Liver (tissue), 9 donors: ENCODE results near the gene BCAR3. TPM values are rescaled to one million over a fixed set of nuclear protein-coding genes. Genes with fewer than 3 reads are reported as not detected.

Source experiments
- DNase-seq: peaks from one replicate; pipeline ENCODE4 v3.0.0-alpha.2; 2017; ENCODE audit warnings: low spot score
- H3K27ac ChIP-seq, 2 donors: one replicate each; pipeline ENCODE4 v1.7.0; 2013; ENCODE audit warnings: inconsistent platforms in 2 of 2, low read length in 2 of 2, control low read depth in 1 of 2, low read depth in 1 of 2, mild to moderate bottlenecking in 1 of 2
- H3K27me3 ChIP-seq, 4 donors: one replicate each; pipeline versions ENCODE4 v1.6.1 to v1.7.0; 2013; ENCODE audit warnings: low read length in 3 of 4, inconsistent platforms in 1 of 4, mild to moderate bottlenecking in 1 of 4, moderate library complexity in 1 of 4; ENCODE audit not compliant: control insufficient read depth in 4 of 4, insufficient read depth in 4 of 4
- H3K36me3 ChIP-seq, 4 donors: one replicate each; pipeline versions ENCODE4 v1.6.1 to v1.7.0; 2013; ENCODE audit warnings: low read length in 3 of 4, mild to moderate bottlenecking in 3 of 4, low read depth in 1 of 4, moderate library complexity in 1 of 4; ENCODE audit not compliant: control insufficient read depth in 4 of 4, insufficient read depth in 3 of 4
- H3K4me1 ChIP-seq, 4 donors: one replicate each; pipeline versions ENCODE4 v1.6.1 to v1.7.0; 2013; ENCODE audit warnings: low read length in 3 of 4, mild to moderate bottlenecking in 3 of 4, moderate library complexity in 1 of 4; ENCODE audit not compliant: control insufficient read depth in 4 of 4, insufficient read depth in 4 of 4
- H3K4me3 ChIP-seq, 3 donors: one replicate each; pipeline versions ENCODE4 v1.6.1 to v1.7.0; 2013; ENCODE audit warnings: low read length in 3 of 3, control low read depth in 1 of 3, low read depth in 1 of 3, mild to moderate bottlenecking in 1 of 3
- H3K9ac ChIP-seq, 2 donors: one replicate each; pipeline ENCODE4 v1.7.0; 2013; ENCODE audit warnings: low read length in 2 of 2, mild to moderate bottlenecking in 2 of 2, moderate library complexity in 2 of 2, control low read depth in 1 of 2, low read depth in 1 of 2
- H3K9me3 ChIP-seq, 4 donors: one replicate each; pipeline versions ENCODE4 v1.6.1 to v1.7.0; 2013; ENCODE audit warnings: low read length in 3 of 4; ENCODE audit not compliant: control insufficient read depth in 4 of 4
- EGR1 ChIP-seq, 2 donors: IDR thresholded peaks; 2 replicates each; pipeline ENCODE4 v1.6.1; 2016 to 2018; ENCODE audit warnings: antibody characterized with exemption in 2 of 2, low read depth in 2 of 2
- FOXA1 ChIP-seq: IDR thresholded peaks from 2 replicates; pipeline ENCODE4 v1.6.1; 2016; ENCODE audit warnings: antibody characterized with exemption
- FOXA2 ChIP-seq: IDR thresholded peaks from 2 replicates; pipeline ENCODE4 v1.6.1; 2016; ENCODE audit warnings: antibody characterized with exemption
- HNF4G ChIP-seq: IDR thresholded peaks from 2 replicates; pipeline ENCODE4 v1.6.1; 2016; ENCODE audit warnings: antibody characterized with exemption
- JUND ChIP-seq, 2 donors: IDR thresholded peaks; 2 replicates each; pipeline ENCODE4 v1.6.1; 2016; ENCODE audit warnings: antibody characterized with exemption in 2 of 2
- MAX ChIP-seq: IDR thresholded peaks from 2 replicates; pipeline ENCODE4 v1.6.1; 2016; ENCODE audit warnings: antibody characterized with exemption
- NR2F2 ChIP-seq: IDR thresholded peaks from 2 replicates; pipeline ENCODE4 v1.6.1; 2016; ENCODE audit warnings: antibody characterized with exemption
- RAD21 ChIP-seq, 2 donors: IDR thresholded peaks; 2 replicates each; pipeline ENCODE4 v1.6.1; 2016; ENCODE audit warnings: antibody characterized with exemption in 2 of 2, mild to moderate bottlenecking in 2 of 2
- REST ChIP-seq: IDR thresholded peaks from 2 replicates; pipeline ENCODE4 v1.6.1; 2016; ENCODE audit warnings: antibody characterized with exemption, mild to moderate bottlenecking
- RXRA ChIP-seq, 2 donors: IDR thresholded peaks; 2 replicates each; pipeline ENCODE4 v1.6.1; 2017 to 2018; ENCODE audit warnings: antibody characterized with exemption in 2 of 2, mild to moderate bottlenecking in 1 of 2
- SP1 ChIP-seq: IDR thresholded peaks from 2 replicates; pipeline ENCODE4 v1.6.1; 2018; ENCODE audit warnings: antibody characterized with exemption, mild to moderate bottlenecking
- TAF1 ChIP-seq: conservative IDR thresholded peaks from 2 replicates; pipeline ENCODE4 v1.6.1; 2016; ENCODE audit warnings: antibody characterized with exemption, mild to moderate bottlenecking
- YY1 ChIP-seq: IDR thresholded peaks from 2 replicates; pipeline ENCODE4 v1.6.1; 2016; ENCODE audit warnings: antibody characterized with exemption, mild to moderate bottlenecking
- WGBS: extraction: QIAGEN DNeasy Blood & Tissue Kit; methylation state at CpG from one replicate; pipeline ENCODE4 v1.1.7; 2013; 5-methylcytosine and 5-hydroxymethylcytosine counted together
- polyA plus RNA-seq, 2 donors: library from polyadenylated mRNA; stranded (reverse) in 1 of 2; unstranded in 1 of 2; fragments of 200-250 nt in 1 of 2; fragments of >200 nt in 1 of 2; fragmentation: Nextera tagmentation in 1 of 2; extraction: Ambion mirVana in 1 of 2; gene quantifications; one replicate each; pipeline versions ENCODE4 v1.2.1 to v1.2.3, GENCODE V29; 2013 to 2015
- total RNA-seq, 2 donors: library from RNA; depleted of rRNA; stranded (reverse); fragments of >200 nt; gene quantifications; one replicate each; pipeline ENCODE4 v1.2.3, GENCODE V29; 2014
- TF ChIP-seq, protein P1 (sequence below): IDR thresholded peaks from 2 replicates; pipeline ENCODE4 v1.6.1; 2016; ENCODE audit warnings: antibody characterized with exemption
- TF ChIP-seq, protein P2 (sequence below): fragments of 150-350 bp; IDR thresholded peaks from 2 replicates; pipeline ENCODE4 v1.5.1; 2017; ENCODE audit warnings: improper control_type of control experiment, low read depth, low read length; ENCODE audit not compliant: missing input control
- TF ChIP-seq, protein P3 (sequence below): IDR thresholded peaks from 2 replicates; pipeline ENCODE4 v1.6.1; 2016; ENCODE audit warnings: antibody characterized with exemption
- donor health status: healthy.
- donor health status: healthy.
- donor health status: healthy.
- donor health status: healthy.
- donor health status: healthy.

Gene BCAR3
- total and polyA plus RNA-seq, 4 donors: 2.8 to 10.3 (median 7.7) TPM

DNA sequence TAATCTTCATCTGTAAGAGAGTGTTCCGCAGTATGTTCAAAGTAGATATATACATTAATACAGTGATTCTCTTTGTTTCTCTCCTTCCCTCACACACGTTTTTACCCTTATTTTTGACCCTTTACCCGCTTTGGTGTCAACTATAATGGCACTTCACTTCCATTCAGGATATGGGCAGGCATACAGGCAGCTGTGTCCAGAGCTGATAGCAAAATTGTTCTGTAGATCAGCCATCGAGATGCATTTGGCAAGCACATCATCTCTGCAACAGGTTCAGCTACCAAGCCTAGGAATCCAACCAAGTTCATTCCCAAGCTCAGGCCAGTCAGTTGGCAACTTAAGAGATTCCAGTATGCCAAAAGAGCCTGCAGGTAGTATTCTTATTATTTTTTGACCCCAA is 158.9 kb downstream of the BCAR3 start:
- no peaks in the 10 kb centered on the region for H3K36me3 ChIP-seq
- no peaks in the 10 kb centered on the region for H3K9me3 ChIP-seq
- 90% methylated on average over 4 of the region's 4 CpGs for WGBS
- H3K9ac ChIP-seq: no peak overlapping the region
- H3K4me1 ChIP-seq: no peaks in the 10 kb centered on the region
- DNase-seq: no peak
- TF ChIP-seq REST (no peak), FOXA2 (no peak), RAD21 (IDR thresholded peaks at IDR 0.05) (no peak), RXRA (IDR thresholded peaks at IDR 0.05) (no peak), YY1 (no peak), NR2F2 (no peak), MAX (no peak), TAF1 (no peak), JUND (IDR thresholded peaks at IDR 0.05) (no peak), EGR1 (IDR thresholded peaks at IDR 0.05; ENCODE audit: low read depth in 2 of 2) (no peak), FOXA1 (no peak), HNF4G (no peak), SP1 (no peak)
- TF ChIP-seq, protein P1, sequence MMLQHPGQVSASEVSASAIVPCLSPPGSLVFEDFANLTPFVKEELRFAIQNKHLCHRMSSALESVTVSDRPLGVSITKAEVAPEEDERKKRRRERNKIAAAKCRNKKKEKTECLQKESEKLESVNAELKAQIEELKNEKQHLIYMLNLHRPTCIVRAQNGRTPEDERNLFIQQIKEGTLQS: no peak
- TF ChIP-seq, protein P2, sequence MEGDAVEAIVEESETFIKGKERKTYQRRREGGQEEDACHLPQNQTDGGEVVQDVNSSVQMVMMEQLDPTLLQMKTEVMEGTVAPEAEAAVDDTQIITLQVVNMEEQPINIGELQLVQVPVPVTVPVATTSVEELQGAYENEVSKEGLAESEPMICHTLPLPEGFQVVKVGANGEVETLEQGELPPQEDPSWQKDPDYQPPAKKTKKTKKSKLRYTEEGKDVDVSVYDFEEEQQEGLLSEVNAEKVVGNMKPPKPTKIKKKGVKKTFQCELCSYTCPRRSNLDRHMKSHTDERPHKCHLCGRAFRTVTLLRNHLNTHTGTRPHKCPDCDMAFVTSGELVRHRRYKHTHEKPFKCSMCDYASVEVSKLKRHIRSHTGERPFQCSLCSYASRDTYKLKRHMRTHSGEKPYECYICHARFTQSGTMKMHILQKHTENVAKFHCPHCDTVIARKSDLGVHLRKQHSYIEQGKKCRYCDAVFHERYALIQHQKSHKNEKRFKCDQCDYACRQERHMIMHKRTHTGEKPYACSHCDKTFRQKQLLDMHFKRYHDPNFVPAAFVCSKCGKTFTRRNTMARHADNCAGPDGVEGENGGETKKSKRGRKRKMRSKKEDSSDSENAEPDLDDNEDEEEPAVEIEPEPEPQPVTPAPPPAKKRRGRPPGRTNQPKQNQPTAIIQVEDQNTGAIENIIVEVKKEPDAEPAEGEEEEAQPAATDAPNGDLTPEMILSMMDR: no peak
- TF ChIP-seq, protein P3, sequence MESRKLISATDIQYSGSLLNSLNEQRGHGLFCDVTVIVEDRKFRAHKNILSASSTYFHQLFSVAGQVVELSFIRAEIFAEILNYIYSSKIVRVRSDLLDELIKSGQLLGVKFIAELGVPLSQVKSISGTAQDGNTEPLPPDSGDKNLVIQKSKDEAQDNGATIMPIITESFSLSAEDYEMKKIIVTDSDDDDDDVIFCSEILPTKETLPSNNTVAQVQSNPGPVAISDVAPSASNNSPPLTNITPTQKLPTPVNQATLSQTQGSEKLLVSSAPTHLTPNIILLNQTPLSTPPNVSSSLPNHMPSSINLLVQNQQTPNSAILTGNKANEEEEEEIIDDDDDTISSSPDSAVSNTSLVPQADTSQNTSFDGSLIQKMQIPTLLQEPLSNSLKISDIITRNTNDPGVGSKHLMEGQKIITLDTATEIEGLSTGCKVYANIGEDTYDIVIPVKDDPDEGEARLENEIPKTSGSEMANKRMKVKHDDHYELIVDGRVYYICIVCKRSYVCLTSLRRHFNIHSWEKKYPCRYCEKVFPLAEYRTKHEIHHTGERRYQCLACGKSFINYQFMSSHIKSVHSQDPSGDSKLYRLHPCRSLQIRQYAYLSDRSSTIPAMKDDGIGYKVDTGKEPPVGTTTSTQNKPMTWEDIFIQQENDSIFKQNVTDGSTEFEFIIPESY: no peak
- no peak overlapping the region for H3K27ac ChIP-seq
- no peaks in the 10 kb centered on the region for H3K27me3 ChIP-seq
- no peak overlapping the region for H3K4me3 ChIP-seq

GRCh38 chr1:93521618-93522017 is 160.0 kb downstream of the BCAR3 start:
- Histone ChIP-seq H3K36me3 (no peaks in the 10 kb centered on the region), H3K27me3 (no peaks in the 10 kb centered on the region), H3K27ac (no peak overlapping the region), H3K4me1 (no peaks in the 10 kb centered on the region), H3K9me3 (no peaks in the 10 kb centered on the region), H3K9ac (no peak overlapping the region), H3K4me3 (no peak overlapping the region)
- WGBS: 97% methylated on average over 2 of the region's 2 CpGs
- TF ChIP-seq TAF1 (no peak), NR2F2 (no peak), FOXA2 (no peak)
- DNase-seq: no peak
